Measurements from ENCODE around the gene CEP19. TPM values are rescaled to one million over a fixed set of nuclear protein-coding genes. Genes with fewer than 3 reads are reported as not detected.
A peak's percentile ranks its signal among the peaks of the same experiment; 100 is the strongest.
"Not testable (repeated sequence)": the region's sequence is repeated elsewhere in the genome, so short reads cannot be mapped to it uniquely, and the experiment has no call there.

The CEP19 gene, protein sequence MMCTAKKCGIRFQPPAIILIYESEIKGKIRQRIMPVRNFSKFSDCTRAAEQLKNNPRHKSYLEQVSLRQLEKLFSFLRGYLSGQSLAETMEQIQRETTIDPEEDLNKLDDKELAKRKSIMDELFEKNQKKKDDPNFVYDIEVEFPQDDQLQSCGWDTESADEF
- 4.8 TPM for polyA plus RNA-seq (2013, experiment 1 of 2)
- polyA plus RNA-seq (2013, experiment 2 of 2) = 6.1 TPM

DNA sequence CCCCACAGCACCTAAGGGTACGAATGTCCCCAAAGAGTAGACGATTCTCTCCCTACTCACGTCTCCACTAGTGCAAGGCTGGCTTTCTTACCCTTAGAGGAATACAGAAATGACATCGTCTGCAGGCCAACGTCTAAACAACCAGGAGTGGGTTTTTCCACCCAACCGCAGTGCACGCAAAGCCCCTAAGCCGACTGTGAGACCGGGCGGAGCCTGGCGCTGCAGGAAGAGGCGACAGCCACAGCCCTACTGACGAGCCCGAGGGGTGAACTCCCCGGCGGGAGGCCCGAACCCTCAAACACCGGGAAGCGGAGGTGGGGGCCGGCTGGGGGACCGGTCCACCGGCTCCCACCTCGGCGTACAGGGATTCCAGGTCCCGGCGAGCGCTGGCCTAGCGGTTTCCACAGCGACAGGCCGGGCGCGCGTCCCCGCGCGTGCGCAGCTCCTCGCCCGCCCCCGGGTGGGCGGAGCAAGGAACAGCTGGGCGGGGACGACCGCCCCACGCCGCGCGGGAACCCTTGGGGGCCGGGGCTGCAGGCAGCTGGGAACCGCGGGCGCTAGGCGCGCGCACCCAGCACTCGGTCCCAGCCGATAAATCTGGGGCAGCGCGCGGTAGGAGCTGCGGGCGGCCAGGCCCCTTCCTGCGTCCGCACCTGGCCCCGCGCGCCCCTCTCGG is at the start of gene CEP19, which contains the start of gene PIGX:
Gene CEP19, minus strand, starts transcription at position 413 of the 676 bp plus-strand sequence. CDS start 3,593 bp downstream, outside the sequence.
Gene PIGX, plus strand, starts transcription at position 540 of the 676 bp plus-strand sequence.
- no peaks in the 10 kb centered on the region for H3K36me3 ChIP-seq (ENCODE audit: control insufficient read depth, insufficient read depth, low read length)
- 1 to 2% methylated on average over 52 to 59 of the region's 68 CpGs for WGBS, 2 experiments (ENCODE audit: insufficient coverage in 2 of 2)
- peak within 1 kb of the TSS; percentile 81 for H3K27ac ChIP-seq (ENCODE audit: low read depth, low read length, severe bottlenecking)
- H3K4me1 ChIP-seq (ENCODE audit: control insufficient read depth, insufficient read depth, low read length, poor library complexity, severe bottlenecking) = no peaks in the 10 kb centered on the region
- H3K4me3 ChIP-seq (ENCODE audit: extremely low read depth, insufficient read depth, low read length, poor library complexity, severe bottlenecking) = peak within 1 kb of the TSS; percentile 68
- no peaks in the 10 kb centered on the region for H3K9me3 ChIP-seq (ENCODE audit: control insufficient read depth, low read length)

- Histone ChIP-seq H3K9me3 (ENCODE audit: control insufficient read depth, low read length) (peaks cover 37% of the 10 kb centered on the region), H3K27ac (ENCODE audit: low read depth, low read length, severe bottlenecking) (no peak overlapping the region), H3K36me3 (ENCODE audit: control insufficient read depth, insufficient read depth, low read length) (peaks cover 80% of the 10 kb centered on the region), H3K4me3 (ENCODE audit: extremely low read depth, insufficient read depth, low read length, poor library complexity, severe bottlenecking) (no peak overlapping the region), H3K4me1 (ENCODE audit: control insufficient read depth, insufficient read depth, low read length, poor library complexity, severe bottlenecking) (no peaks in the 10 kb centered on the region)
- 89 to 99% methylated on average over 7 of the region's 9 CpGs for WGBS, 2 experiments (ENCODE audit: insufficient coverage in 2 of 2)
These were observed 46.1 kb upstream of the CEP19 start for GRCh38 chr3:196757876-196758739.

DNA sequence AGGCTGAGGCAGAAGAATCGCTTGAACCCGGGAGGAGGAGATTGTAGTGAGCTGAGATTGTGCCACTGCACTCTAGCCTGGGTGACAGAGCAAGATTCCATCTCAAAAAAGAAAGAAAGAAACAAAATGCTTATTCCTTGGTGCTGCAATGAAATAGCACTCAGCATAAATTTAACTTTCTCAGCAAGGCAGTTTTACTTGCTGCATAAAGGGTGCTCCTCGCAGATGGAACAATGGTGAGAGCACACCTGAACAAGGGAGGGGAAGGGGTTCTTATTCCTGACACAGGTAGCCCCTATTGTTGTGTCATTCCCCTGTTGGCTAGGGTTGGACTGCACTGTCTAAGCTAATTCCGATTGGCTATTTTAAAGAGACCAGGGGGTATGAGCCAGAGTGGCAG is 44.7 kb upstream of the CEP19 start:
- Histone ChIP-seq H3K4me3 (ENCODE audit: extremely low read depth, insufficient read depth, low read length, poor library complexity, severe bottlenecking) (no peak overlapping the region), H3K9me3 (ENCODE audit: control insufficient read depth, low read length) (peaks cover 35% of the 10 kb centered on the region), H3K36me3 (ENCODE audit: control insufficient read depth, insufficient read depth, low read length) (peaks cover 85% of the 10 kb centered on the region), H3K4me1 (ENCODE audit: control insufficient read depth, insufficient read depth, low read length, poor library complexity, severe bottlenecking) (no peaks in the 10 kb centered on the region), H3K27ac (ENCODE audit: low read depth, low read length, severe bottlenecking) (no peak overlapping the region)
- 73 to 84% methylated on average over 3 to 4 of the region's 4 CpGs for WGBS, 2 experiments (ENCODE audit: insufficient coverage in 2 of 2)

- H3K4me1 ChIP-seq (ENCODE audit: control insufficient read depth, insufficient read depth, low read length, poor library complexity, severe bottlenecking) = no peaks in the 10 kb centered on the region
- WGBS, 2 experiments (ENCODE audit: insufficient coverage in 2 of 2) = 94 to 97% methylated on average over 8 to 9 of the region's 9 CpGs
- no peak overlapping the region for H3K4me3 ChIP-seq (ENCODE audit: extremely low read depth, insufficient read depth, low read length, poor library complexity, severe bottlenecking)
- H3K9me3 ChIP-seq (ENCODE audit: control insufficient read depth, low read length) = peaks cover 26% of the 10 kb centered on the region
- no peak overlapping the region for H3K27ac ChIP-seq (ENCODE audit: low read depth, low read length, severe bottlenecking)
- peaks cover 87% of the 10 kb centered on the region for H3K36me3 ChIP-seq (ENCODE audit: control insufficient read depth, insufficient read depth, low read length)
These were observed 42.3 kb upstream of the CEP19 start for GRCh38 chr3:196754091-196754981.

- H3K4me1 ChIP-seq (ENCODE audit: control insufficient read depth, insufficient read depth, low read length, poor library complexity, severe bottlenecking) = no peaks in the 10 kb centered on the region
- no peak overlapping the region for H3K27ac ChIP-seq (ENCODE audit: low read depth, low read length, severe bottlenecking)
- peaks cover 85% of the 10 kb centered on the region for H3K36me3 ChIP-seq (ENCODE audit: control insufficient read depth, insufficient read depth, low read length)
- peaks cover 29% of the 10 kb centered on the region for H3K9me3 ChIP-seq (ENCODE audit: control insufficient read depth, low read length)
- 93 to 100% methylated on average over 3 to 5 of the region's 8 CpGs for WGBS, 2 experiments (ENCODE audit: insufficient coverage in 2 of 2)
- H3K4me3 ChIP-seq (ENCODE audit: extremely low read depth, insufficient read depth, low read length, poor library complexity, severe bottlenecking) = no peak overlapping the region
These were observed 41.2 kb upstream of the CEP19 start for GRCh38 chr3:196753201-196753600.

DNA sequence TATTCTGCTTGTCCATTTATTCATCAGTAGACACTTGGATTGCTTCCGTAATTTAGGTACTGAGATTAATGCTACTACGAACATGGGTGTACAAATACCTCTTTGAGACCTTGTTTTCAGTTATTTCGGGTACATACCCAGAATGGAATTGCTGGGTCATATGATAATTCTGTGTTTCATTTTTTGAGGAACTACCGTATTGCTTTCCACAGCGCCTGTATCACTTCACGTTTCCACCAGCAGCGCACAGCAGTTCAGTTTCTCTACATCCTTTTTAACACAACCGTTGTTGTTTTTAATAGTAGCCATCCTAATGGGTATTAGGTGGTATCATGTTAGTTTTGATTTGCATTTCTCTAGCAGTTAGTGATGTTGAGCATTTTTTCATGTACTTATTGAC is 37.1 kb upstream of the CEP19 start:
- H3K27ac ChIP-seq (ENCODE audit: low read depth, low read length, severe bottlenecking) = no peak overlapping the region
- H3K4me3 ChIP-seq (ENCODE audit: extremely low read depth, insufficient read depth, low read length, poor library complexity, severe bottlenecking) = no peak overlapping the region
- 80 to 96% methylated on average over 3 to 7 of the region's 8 CpGs for WGBS, 2 experiments (ENCODE audit: insufficient coverage in 2 of 2)
- peaks cover 67% of the 10 kb centered on the region for H3K36me3 ChIP-seq (ENCODE audit: control insufficient read depth, insufficient read depth, low read length)
- H3K9me3 ChIP-seq (ENCODE audit: control insufficient read depth, low read length) = peaks cover 10% of the 10 kb centered on the region
- H3K4me1 ChIP-seq (ENCODE audit: control insufficient read depth, insufficient read depth, low read length, poor library complexity, severe bottlenecking) = no peaks in the 10 kb centered on the region

DNA sequence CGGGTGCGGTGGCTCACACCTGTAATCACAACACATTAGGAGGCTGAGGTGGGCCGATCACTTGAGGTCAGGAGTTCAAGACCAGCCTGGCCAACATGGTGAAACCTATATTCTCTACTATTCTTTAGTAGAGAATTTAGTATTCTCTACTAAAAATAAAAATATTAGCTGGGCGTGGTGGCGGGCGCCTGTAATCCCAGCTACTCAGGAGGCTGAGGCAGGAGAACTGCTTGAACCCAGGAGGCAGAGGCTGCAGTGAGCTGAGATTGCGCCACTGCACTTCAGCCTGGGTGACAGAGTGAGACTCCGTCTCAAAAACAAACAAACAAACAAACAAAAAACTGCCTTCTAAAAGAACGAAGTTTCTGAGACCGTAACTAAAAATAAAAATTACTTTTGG is 31.5 kb upstream of the CEP19 start:
- H3K4me1 ChIP-seq (ENCODE audit: control insufficient read depth, insufficient read depth, low read length, poor library complexity, severe bottlenecking); H3K4me3 ChIP-seq (ENCODE audit: extremely low read depth, insufficient read depth, low read length, poor library complexity, severe bottlenecking); H3K27ac ChIP-seq (ENCODE audit: low read depth, low read length, severe bottlenecking); H3K9me3 ChIP-seq (ENCODE audit: control insufficient read depth, low read length): not testable (repeated sequence)
- WGBS, 2 experiments (ENCODE audit: insufficient coverage in 2 of 2) = 93 to 95% methylated on average over 2 to 5 of the region's 10 CpGs
- H3K36me3 ChIP-seq (ENCODE audit: control insufficient read depth, insufficient read depth, low read length) = peaks cover 35% of the 10 kb centered on the region

- Histone ChIP-seq H3K27ac (ENCODE audit: low read depth, low read length, severe bottlenecking) (peak overlapping the region; percentile 94), H3K4me3 (ENCODE audit: extremely low read depth, insufficient read depth, low read length, poor library complexity, severe bottlenecking) (peak overlapping the region; percentile 97), H3K36me3 (ENCODE audit: control insufficient read depth, insufficient read depth, low read length) (peaks cover 23% of the 10 kb centered on the region), H3K9me3 (ENCODE audit: control insufficient read depth, low read length) (no peaks in the 10 kb centered on the region), H3K4me1 (ENCODE audit: control insufficient read depth, insufficient read depth, low read length, poor library complexity, severe bottlenecking) (no peaks in the 10 kb centered on the region)
- 59 to 80% methylated on average over 1 to 3 of the region's 5 CpGs for WGBS, 2 experiments (ENCODE audit: insufficient coverage in 2 of 2)
These were observed 29.3 kb upstream of the CEP19 start for GRCh38 chr3:196741249-196741889.

DNA sequence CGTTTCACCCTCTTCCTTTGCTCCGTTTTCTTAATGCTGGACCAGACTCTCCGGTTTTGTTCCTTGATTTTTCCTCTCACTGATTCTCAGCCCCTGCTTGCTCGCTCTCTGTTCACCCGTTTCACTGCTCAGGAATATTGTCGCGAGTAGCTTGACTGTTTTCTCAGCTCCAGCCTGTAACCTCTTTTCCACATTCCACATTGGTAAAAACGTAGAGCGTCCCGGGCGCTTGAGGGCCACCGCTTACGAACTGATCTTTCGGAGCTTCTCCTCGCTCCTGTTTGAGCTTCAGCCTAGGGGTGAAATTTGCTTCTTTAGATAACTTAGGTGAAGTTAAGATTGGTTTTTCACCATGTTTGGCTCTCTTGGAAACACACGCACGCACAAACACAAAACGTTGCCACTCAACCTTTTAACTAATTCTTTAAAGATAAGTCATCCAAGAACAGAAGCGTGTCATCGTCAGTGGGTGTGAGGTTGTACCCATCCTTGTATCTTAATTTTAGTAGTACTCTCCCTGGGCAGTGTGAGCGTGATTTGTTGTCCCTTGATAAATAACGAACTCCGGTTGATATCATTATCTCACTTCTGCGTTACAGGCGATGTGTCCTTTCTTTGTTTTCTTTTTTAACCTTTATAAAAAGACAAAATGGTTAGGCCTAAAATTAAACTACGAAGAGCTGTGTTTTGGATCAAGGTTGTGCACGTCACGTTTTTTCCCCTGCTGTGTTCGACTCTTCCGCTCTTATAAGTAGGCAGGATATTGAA is 28.6 kb upstream of the CEP19 start:
- Histone ChIP-seq H3K4me3 (ENCODE audit: extremely low read depth, insufficient read depth, low read length, poor library complexity, severe bottlenecking) (peak overlapping the region; percentile 97), H3K4me1 (ENCODE audit: control insufficient read depth, insufficient read depth, low read length, poor library complexity, severe bottlenecking) (no peaks in the 10 kb centered on the region), H3K9me3 (ENCODE audit: control insufficient read depth, low read length) (no peaks in the 10 kb centered on the region), H3K36me3 (ENCODE audit: control insufficient read depth, insufficient read depth, low read length) (peaks cover 16% of the 10 kb centered on the region), H3K27ac (ENCODE audit: low read depth, low read length, severe bottlenecking) (peak overlapping the region; percentile 94)
- WGBS, 2 experiments (ENCODE audit: insufficient coverage in 2 of 2) = 0% methylated on average over 7 to 11 of the region's 30 CpGs
